Activated CD4-positive, CD25-positive, alpha-beta regulatory T cell treated with anti-CD3 and anti-CD28 coated beads, Interleukin-2, amount 50 U/mL, for 24 hours (primary cell): Measurements from ENCODE around the gene AGBL4.

ENCODE experiments used
- ATAC-seq, 2 donors: fragments of 150-1000 bp; cut with Tn5 transposase; one replicate each; pipeline ENCODE4 v1.10.0; 2021; ENCODE audit warnings: mild to moderate bottlenecking in 1 of 2, moderate library complexity in 1 of 2

Gene AGBL4

GRCh38 chr1:48939828-48940227 lies 1083.9 kb downstream of the AGBL4 start:
- ATAC-seq, result no peak

GRCh38 chr1:48939042-48939441 lies 1084.7 kb downstream of the AGBL4 start:
- ATAC-seq, result no peak

GRCh38 chr1:48937732-48938131 lies 1086.0 kb downstream of the AGBL4 start:
- ATAC-seq, result no peak

- ATAC-seq, result no peak
Observed at GRCh38 chr1:48936436-48936835, 1087.3 kb downstream of the AGBL4 start.

- no peak for ATAC-seq
Observed at GRCh38 chr1:48932366-48932765, 1091.4 kb downstream of the AGBL4 start.

GRCh38 chr1:48931506-48932192 lies 1092.1 kb downstream of the AGBL4 start:
- ATAC-seq, result no peak

- no peak for ATAC-seq
Observed at GRCh38 chr1:48930011-48930410, 1093.7 kb downstream of the AGBL4 start.

- ATAC-seq, result no peak
Observed at GRCh38 chr1:48924099-48924498, 1099.7 kb downstream of the AGBL4 start.

- ATAC-seq, result no peak
Observed at GRCh38 chr1:48923116-48923515, 1100.6 kb downstream of the AGBL4 start.

- no peak for ATAC-seq
Observed at GRCh38 chr1:48920851-48921250, 1102.9 kb downstream of the AGBL4 start.

GRCh38 chr1:48917901-48918603 lies 1105.7 kb downstream of the AGBL4 start:
- no peak for ATAC-seq

- ATAC-seq, result no peak
Observed at GRCh38 chr1:48917070-48917454, 1106.7 kb downstream of the AGBL4 start.

- ATAC-seq, result no peak
Observed at GRCh38 chr1:48916130-48917069, 1107.4 kb downstream of the AGBL4 start.

GRCh38 chr1:48908606-48909005 lies 1115.1 kb downstream of the AGBL4 start:
- no peak for ATAC-seq

GRCh38 chr1:48906729-48907128 lies 1117.0 kb downstream of the AGBL4 start:
- no peak for ATAC-seq

- ATAC-seq, result no peak
Observed at GRCh38 chr1:48906164-48906563, 1117.6 kb downstream of the AGBL4 start.

GRCh38 chr1:48903291-48903690 lies 1120.5 kb downstream of the AGBL4 start:
- ATAC-seq, result no peak

- ATAC-seq, result peak in 1 of 2 donors; percentile 36
Observed at GRCh38 chr1:48898894-48899293, 1124.9 kb downstream of the AGBL4 start.

GRCh38 chr1:48889615-48890014 lies 1134.1 kb downstream of the AGBL4 start:
- ATAC-seq, result no peak

GRCh38 chr1:48889082-48889481 lies 1134.7 kb downstream of the AGBL4 start:
- no peak for ATAC-seq

GRCh38 chr1:48887796-48888195 lies 1136.0 kb downstream of the AGBL4 start:
- no peak for ATAC-seq

- ATAC-seq, result no peak
Observed at GRCh38 chr1:48882020-48882419, 1141.7 kb downstream of the AGBL4 start.

GRCh38 chr1:48878191-48878940 lies 1145.4 kb downstream of the AGBL4 start:
- no peak for ATAC-seq
